Measurements from ENCODE around the gene CGNL1. TPM values are rescaled to one million over a fixed set of nuclear protein-coding genes. Genes with fewer than 3 reads are reported as not detected.

CGNL1 gene
- total RNA-seq, 2 donors from 2014 or later = 82.6 to 98.0 TPM

DNA sequence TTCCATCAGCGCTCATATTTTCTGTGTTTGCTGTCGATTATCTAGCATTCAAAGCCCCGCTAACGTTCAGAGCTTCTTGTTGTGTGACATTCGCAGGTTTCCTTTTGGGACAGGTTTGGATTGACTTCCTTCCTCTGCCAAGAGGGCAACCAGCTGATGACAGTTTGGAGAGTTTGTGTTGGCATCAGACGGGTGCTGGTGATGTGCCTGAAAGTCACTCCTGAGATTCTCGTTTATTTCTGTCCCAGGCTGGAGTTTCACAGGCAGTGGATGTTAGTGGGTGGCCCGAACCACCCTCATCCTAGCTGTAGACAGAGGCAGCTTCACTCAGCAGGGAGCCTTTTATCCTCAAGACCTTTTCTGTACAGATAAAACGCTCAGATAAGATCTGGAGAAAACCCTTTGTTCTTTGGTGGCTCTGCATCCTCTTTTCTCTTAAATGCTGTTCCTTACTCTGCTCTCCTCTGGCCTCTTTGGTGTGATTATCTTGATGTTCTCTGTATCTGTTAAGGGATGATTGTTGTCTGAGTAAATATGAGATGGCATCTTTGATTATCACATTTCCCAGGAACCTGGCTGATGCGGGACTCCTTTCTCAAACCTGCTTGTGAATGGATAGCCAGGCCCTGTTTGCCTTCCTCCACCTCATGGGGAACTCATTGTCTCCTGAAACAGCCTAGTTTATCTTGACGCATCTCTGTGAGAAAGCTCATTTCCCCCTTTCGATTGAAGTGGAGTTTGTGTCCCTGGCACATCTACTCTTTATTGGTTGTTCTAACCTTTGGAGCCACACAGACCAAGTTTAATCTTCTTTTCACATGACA is 35.9 kb downstream of the CGNL1 start:
- Histone ChIP-seq H3K27me3 (ENCODE audit: control insufficient read depth, insufficient read depth, low read length, poor library complexity, severe bottlenecking) (no peaks in the 10 kb centered on the region), H3K4me1 (ENCODE audit: control insufficient read depth, insufficient read depth, low read length) (peaks cover 23% of the 10 kb centered on the region), H3K9me3 (ENCODE audit: control insufficient read depth, low read length) (no peaks in the 10 kb centered on the region), H3K4me3 (ENCODE audit: low read length) (no peak overlapping the region), H3K9ac (ENCODE audit: extremely low read depth, low read length, poor library complexity, severe bottlenecking) (no peak overlapping the region), H3K27ac (ENCODE audit: low read depth, low read length) (no peak overlapping the region), H3K36me3 (ENCODE audit: control insufficient read depth, insufficient read depth, low read length) (peaks cover 30% of the 10 kb centered on the region)
- DNase-seq = peak; percentile 77
- Mint-ChIP-seq H3K9me3 (no peaks in the 10 kb centered on the region), H3K36me3 (ENCODE audit: low read depth) (peaks cover 30% of the 10 kb centered on the region), H3K27ac (peak overlapping the region; percentile 80), H3K27me3 (ENCODE audit: insufficient read depth) (no peaks in the 10 kb centered on the region), H3K4me3 (no peak overlapping the region), H3K4me1 (peaks cover 59% of the 10 kb centered on the region)
- 54 to 65% methylated on average over 7 to 12 of the region's 12 CpGs for WGBS, 2 experiments (ENCODE audit: insufficient coverage in 1 of 2, insufficient read length in 1 of 2)
- TF ChIP-seq, protein P1, sequence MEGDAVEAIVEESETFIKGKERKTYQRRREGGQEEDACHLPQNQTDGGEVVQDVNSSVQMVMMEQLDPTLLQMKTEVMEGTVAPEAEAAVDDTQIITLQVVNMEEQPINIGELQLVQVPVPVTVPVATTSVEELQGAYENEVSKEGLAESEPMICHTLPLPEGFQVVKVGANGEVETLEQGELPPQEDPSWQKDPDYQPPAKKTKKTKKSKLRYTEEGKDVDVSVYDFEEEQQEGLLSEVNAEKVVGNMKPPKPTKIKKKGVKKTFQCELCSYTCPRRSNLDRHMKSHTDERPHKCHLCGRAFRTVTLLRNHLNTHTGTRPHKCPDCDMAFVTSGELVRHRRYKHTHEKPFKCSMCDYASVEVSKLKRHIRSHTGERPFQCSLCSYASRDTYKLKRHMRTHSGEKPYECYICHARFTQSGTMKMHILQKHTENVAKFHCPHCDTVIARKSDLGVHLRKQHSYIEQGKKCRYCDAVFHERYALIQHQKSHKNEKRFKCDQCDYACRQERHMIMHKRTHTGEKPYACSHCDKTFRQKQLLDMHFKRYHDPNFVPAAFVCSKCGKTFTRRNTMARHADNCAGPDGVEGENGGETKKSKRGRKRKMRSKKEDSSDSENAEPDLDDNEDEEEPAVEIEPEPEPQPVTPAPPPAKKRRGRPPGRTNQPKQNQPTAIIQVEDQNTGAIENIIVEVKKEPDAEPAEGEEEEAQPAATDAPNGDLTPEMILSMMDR (conservative IDR thresholded peaks at IDR 0.05) = no peak

DNA sequence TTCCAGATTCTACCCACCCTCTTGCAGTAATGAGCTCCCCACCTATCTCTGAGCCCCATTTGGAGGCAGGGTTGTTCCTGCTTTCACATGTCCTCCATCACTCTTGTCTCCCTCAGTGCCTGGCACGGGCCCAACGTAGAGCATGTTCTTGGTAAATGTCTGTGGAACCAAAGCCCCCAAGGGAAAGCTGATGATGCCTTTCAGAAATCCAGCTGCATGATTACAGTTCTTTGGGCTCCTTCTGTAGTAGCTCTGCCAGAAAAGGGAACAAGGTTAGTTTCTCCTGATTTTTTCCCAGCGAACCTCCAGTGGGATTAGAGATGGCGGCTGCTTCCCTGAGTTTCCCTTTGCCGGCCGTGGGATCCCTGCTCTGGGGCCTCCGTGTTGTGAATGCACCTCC is 39.3 kb downstream of the CGNL1 start:
- Histone ChIP-seq H3K27ac (ENCODE audit: low read depth, low read length) (no peak overlapping the region), H3K4me1 (ENCODE audit: control insufficient read depth, insufficient read depth, low read length) (peaks cover 15% of the 10 kb centered on the region), H3K27me3 (ENCODE audit: control insufficient read depth, insufficient read depth, low read length, poor library complexity, severe bottlenecking) (no peaks in the 10 kb centered on the region), H3K36me3 (ENCODE audit: control insufficient read depth, insufficient read depth, low read length) (peaks cover 10% of the 10 kb centered on the region), H3K9me3 (ENCODE audit: control insufficient read depth, low read length) (peaks cover 9% of the 10 kb centered on the region), H3K9ac (ENCODE audit: extremely low read depth, low read length, poor library complexity, severe bottlenecking) (no peak overlapping the region), H3K4me3 (ENCODE audit: low read length) (no peak overlapping the region)
- H3K4me3 Mint-ChIP-seq = no peak overlapping the region
- WGBS, 2 experiments (ENCODE audit: insufficient coverage in 1 of 2, insufficient read length in 1 of 2) = 93 to 98% methylated on average over 7 of the region's 7 CpGs
- TF ChIP-seq, protein P1 (conservative IDR thresholded peaks at IDR 0.05) = no peak
- no peaks in the 10 kb centered on the region for H3K27me3 Mint-ChIP-seq (ENCODE audit: insufficient read depth)
- peak; percentile 13 for DNase-seq
- peaks cover 2% of the 10 kb centered on the region for H3K9me3 Mint-ChIP-seq
- H3K4me1 Mint-ChIP-seq = peaks cover 60% of the 10 kb centered on the region
- H3K27ac Mint-ChIP-seq = no peak overlapping the region
- peaks cover 25% of the 10 kb centered on the region for H3K36me3 Mint-ChIP-seq (ENCODE audit: low read depth)

DNA sequence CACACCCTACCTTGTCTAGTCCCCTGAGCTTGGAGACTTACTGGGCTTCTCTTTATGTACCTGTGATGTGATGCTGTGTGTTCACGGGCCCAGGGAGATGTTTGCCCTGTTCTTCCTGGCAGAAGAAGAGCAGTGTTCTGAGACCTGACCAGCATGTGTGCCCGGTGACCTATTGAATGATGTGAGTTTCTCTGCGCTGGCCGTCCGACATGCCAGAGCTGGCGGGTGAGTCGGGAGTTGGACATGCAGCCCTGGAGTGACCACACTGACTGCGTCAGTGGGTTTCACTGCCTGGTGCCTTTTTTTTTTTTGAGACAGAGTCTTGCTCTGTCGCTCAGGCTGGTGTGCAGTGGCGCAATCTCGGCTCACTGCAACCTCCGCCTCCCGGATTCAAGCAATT is 42.3 kb downstream of the CGNL1 start:
- H3K9ac ChIP-seq (ENCODE audit: extremely low read depth, low read length, poor library complexity, severe bottlenecking) = no peak overlapping the region
- H3K27ac ChIP-seq (ENCODE audit: low read depth, low read length) = no peak overlapping the region
- H3K36me3 ChIP-seq (ENCODE audit: control insufficient read depth, insufficient read depth, low read length) = peaks cover 22% of the 10 kb centered on the region
- H3K4me1 Mint-ChIP-seq = peaks cover 53% of the 10 kb centered on the region
- H3K27me3 ChIP-seq (ENCODE audit: control insufficient read depth, insufficient read depth, low read length, poor library complexity, severe bottlenecking) = no peaks in the 10 kb centered on the region
- peak overlapping the region; percentile 49 for H3K27ac Mint-ChIP-seq
- 86 to 94% methylated on average over 10 to 13 of the region's 13 CpGs for WGBS, 2 experiments (ENCODE audit: insufficient coverage in 1 of 2, insufficient read length in 1 of 2)
- H3K4me1 ChIP-seq (ENCODE audit: control insufficient read depth, insufficient read depth, low read length) = peaks cover 11% of the 10 kb centered on the region
- no peaks in the 10 kb centered on the region for H3K27me3 Mint-ChIP-seq (ENCODE audit: insufficient read depth)
- H3K9me3 ChIP-seq (ENCODE audit: control insufficient read depth, low read length) = peaks cover 19% of the 10 kb centered on the region
- H3K36me3 Mint-ChIP-seq (ENCODE audit: low read depth) = peaks cover 49% of the 10 kb centered on the region
- peak; percentile 40 for DNase-seq
- no peak overlapping the region for H3K4me3 ChIP-seq (ENCODE audit: low read length)
- TF ChIP-seq, protein P1 (conservative IDR thresholded peaks at IDR 0.05) = no peak
- no peak overlapping the region for H3K4me3 Mint-ChIP-seq
- H3K9me3 Mint-ChIP-seq = peaks cover 2% of the 10 kb centered on the region

Data from endodermal cell (in vitro differentiated cells).